ENCODE measurements around the gene DTNB.

Gene DTNB

GRCh38 chr2:25493207-25493606 is 180.2 kb downstream of the DTNB start:
- no peak for DNase-seq

- no peak for DNase-seq
These were observed 180.7 kb downstream of the DTNB start for GRCh38 chr2:25492726-25493125.

DNA sequence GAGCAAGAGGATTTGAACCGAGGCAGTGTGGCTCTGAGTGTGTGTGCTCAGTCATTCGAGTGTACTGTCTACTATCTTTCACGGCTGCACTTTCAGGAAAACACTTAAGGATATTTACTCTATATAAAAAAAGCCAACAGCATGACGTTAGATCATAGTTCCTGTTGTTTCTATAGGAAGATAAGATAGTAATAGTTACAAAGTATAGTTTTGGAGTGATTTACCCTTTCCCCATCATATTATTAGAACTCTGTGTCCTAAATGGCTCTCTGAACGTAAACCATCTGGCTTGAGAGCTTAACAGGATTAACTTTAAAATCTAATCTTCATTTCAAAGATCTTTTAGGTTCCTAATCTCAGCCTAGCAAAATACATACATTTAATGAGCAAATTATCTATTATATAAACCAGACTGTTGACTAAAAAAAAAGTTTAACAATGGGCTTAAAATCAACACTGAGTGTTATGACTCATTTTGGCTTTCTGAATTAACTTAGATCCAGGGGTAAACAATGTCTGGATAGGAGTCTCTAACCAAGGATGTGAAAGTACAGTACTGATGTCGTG is 181.3 kb downstream of the DTNB start:
- no peak for DNase-seq

DNA sequence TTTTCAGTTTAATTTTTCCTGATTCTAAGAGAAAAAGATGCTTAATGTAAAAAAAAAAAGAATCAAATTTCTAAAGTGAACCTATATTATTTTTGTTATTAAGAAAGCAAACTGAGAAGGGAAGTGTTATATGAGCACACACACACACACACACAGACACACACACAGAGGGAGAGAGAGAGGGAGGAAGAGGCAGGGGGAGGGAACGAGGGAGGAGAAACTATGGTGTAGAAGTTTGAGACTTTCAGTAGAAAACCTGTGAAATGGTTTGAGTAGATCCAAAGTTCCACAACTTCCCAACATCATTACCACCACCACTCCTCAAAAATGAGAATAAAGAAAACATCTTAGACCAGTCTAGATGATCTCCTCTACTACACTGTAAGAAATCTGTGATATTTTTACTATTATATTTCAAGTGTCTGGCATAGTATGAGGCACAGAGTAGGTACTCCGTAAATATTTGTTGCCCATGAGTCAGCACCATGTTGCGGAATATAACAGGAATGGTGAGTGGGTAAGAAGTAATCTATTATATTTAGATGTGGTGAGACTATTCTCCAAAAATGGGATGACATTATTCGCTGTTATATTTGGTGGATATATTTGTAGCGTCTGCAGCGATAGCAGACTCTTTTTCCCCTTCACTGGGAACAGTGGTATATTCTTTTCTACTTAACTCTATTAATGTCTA is 182.2 kb downstream of the DTNB start:
- no peak for DNase-seq

GRCh38 chr2:25490217-25490616 is 183.2 kb downstream of the DTNB start:
- DNase-seq = no peak

DNA sequence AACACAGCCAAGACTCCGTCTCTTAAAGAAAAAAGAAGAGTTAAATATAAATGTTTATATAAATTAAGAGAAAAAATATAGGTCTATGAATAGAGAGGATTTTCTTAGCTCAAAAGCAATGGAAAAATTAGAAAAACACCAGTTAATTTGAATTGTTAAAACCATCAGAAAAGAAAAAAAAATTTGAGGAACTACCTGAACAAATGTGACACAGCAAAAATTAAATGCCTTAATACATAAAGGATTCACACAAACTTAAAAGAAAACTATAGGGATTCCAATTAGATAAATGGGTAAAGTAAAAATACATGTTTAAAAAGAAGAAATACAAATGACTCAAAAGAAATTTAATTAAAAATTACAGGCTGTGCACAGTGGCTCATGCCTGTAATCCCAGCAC is 183.7 kb downstream of the DTNB start:
- no peak for DNase-seq

DNA sequence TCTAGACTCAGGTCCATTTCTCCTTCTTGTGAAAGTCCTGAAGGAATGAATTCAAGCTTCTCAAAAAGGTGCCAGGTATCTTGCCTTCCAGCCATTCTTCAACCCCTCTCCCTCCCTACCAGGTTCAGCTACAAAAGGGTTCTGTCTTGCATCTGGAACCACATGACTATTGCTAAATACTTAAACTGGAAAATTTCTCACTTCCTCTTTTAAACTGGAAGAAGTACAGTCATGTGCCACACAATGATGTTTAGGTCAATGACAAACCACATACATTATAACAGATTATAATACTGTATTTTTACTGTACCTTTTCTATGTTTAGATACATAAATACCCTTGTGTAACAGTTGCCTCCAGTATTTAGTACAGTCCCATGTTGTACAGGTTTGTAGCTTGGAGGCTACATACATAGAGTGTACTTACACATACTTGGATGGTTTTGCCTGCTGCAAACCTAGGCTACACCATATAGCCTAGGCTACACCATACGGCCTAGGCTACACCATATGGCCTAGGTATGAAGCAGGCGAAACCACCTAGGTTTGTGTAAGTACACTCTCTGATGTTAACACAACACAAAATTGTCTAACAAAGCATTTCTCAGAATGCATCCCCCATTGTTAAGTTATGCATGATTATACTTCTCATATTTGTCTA is 189.6 kb downstream of the DTNB start:
- no peak for DNase-seq

- no peak for DNase-seq
These were observed 191.0 kb downstream of the DTNB start for GRCh38 chr2:25482341-25482740.

- DNase-seq = no peak
These were observed 191.7 kb downstream of the DTNB start for GRCh38 chr2:25481381-25482300.

GRCh38 chr2:25480561-25480960 is 192.8 kb downstream of the DTNB start:
- no peak for DNase-seq

DNA sequence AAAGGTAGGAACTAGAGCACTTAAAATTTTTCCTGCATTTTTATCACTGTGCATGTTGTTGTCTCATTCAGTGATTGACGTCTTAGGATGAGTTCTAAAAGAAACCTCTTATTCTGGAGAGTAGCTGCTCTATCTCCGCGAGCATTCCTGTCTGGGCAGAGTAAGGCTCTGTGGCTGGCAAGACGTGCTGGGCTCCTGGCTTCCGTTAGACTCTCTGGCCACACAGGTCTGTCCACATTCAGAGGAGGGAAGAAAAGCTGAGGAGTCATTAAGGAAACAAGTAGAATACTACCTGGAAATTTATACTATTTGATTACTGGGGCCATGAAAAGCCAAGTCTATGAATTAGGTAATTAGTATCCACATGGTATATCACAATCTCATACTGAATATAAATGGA is 193.6 kb downstream of the DTNB start:
- no peak for DNase-seq

DNA sequence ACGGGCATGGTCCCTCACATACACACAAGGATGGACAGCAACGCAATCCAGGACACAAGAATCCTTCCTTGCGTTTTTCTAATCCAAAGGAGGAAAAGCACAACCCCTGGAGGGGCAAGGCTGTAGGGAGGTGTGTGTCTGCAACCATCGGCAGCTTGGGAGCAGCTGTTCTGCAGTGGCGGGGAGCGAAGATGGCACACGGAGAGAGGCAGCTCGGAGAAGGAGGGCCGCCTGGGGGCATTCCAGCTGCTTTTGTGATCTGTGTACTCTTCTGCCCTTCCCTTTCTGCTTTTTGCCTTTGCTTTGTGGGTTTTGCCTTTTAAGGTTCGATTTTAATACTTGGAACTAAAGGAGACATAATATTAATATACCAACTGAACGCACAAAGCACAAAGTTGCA is 194.6 kb downstream of the DTNB start:
- DNase-seq = no peak

GRCh38 chr2:25473758-25474340 is 199.5 kb downstream of the DTNB start:
- peak; percentile 62 for DNase-seq

DNA sequence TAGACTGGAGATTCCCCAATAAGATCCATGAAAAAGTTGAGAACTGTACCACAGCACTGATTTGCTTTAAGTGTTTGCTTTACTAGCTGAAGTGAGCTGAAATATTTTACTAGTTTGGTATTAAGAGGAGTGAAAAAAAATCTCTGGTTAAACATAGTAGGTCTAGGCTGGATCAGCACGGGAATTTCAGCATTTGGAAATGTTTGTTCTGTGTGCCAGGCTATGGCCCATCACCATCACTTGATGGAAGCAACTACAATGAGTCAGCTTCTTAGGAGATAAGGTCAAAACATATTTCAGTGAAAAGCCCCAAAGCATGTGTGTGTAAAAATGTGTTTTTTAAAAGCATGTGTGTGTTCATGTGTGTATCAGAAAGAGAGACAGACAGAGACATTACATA is 200.2 kb downstream of the DTNB start:
- DNase-seq = no peak

GRCh38 chr2:25470806-25471205 is 202.6 kb downstream of the DTNB start:
- DNase-seq = no peak

DNA sequence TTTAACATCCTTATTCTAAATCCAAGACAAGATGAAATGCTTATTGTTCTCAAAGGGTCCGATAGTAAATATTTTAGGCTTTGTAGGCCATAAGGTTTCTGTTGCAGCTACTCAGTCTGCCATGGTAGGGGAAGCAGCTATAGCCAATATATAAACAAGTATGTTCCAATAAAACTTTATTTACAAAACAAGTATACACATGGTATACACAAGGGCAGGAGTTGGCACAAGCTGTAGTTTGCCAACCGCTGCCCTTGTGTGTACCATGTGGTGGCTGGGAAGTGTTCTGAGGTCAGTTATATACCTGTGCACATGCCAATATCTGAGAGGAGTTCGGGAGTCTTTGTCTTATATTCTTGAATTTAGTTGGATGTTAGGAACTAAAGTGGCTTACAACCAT is 205.6 kb downstream of the DTNB start:
- DNase-seq = no peak

DNA sequence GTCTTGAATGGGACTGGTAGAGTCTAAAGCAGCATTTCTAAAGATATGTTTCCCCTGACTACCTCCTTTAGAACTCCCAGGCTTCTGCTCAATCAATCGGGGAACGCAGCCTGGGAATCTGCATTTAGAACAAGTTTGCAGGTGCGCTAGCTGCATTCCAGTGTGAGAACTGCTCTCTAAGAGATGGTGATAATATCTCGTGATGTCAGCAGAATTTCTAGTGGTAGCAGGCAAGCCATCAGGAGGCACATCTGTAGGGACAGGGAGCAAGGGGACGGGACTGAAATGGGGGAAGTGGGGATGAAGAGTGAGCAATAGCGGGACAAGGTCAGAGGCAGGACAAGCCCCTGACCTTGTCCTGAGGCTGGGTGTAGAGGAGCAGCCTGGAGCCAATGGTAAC is 211.4 kb downstream of the DTNB start:
- DNase-seq = no peak

GRCh38 chr2:25460261-25460905 is 213.0 kb downstream of the DTNB start:
- DNase-seq = no peak

- no peak for DNase-seq
These were observed 218.4 kb downstream of the DTNB start for GRCh38 chr2:25454824-25455611.

- no peak for DNase-seq
These were observed 220.0 kb downstream of the DTNB start for GRCh38 chr2:25453199-25453905.

DNA sequence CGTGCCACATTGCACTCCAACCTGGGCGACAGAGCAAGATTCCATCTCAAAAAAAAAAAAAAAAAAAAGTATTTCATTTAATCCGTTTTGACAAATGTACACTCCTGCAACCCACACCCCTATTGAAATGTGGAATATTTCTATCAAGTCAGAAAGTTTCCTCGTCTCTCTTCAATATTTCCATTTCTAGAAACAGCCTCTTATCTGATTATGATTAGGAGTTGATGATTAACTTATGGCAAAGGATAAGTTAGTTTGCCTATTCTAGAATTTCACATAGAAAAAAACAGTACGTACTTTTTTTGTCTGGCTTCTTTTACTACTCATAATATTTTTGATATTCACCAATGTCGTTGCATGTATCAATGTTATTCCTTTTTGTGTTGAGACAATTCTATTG is 224.6 kb downstream of the DTNB start:
- no peak for DNase-seq
